SH-SY5Y (cell line): ENCODE results near the gene STRAP.

Experiments used
- GATA2 ChIP-seq: IDR thresholded peaks from 2 replicates; pipeline ENCODE4 v1.6.1; 2011; ENCODE audit warnings: mild to moderate bottlenecking, low read depth, low read length
- GATA3 ChIP-seq: IDR thresholded peaks from 2 replicates; pipeline ENCODE4 v1.6.1; 2011; ENCODE audit warnings: low read depth, mild to moderate bottlenecking, low read length, moderate library complexity

GRCh38 chr12:15886372-15887042 lies 4.3 kb downstream of the STRAP start:
- no peak for TF ChIP-seq GATA2
- no peak for TF ChIP-seq GATA3
